HG03196 (cell line): ENCODE measurements around the gene DET1.

ENCODE experiments used
- ATAC-seq: cut with Tn5 transposase; IDR thresholded peaks from one replicate; pipeline ENCODE4 v1.9.1; 2021; ENCODE audit not compliant: unreplicated experiment

The DET1 gene

DNA sequence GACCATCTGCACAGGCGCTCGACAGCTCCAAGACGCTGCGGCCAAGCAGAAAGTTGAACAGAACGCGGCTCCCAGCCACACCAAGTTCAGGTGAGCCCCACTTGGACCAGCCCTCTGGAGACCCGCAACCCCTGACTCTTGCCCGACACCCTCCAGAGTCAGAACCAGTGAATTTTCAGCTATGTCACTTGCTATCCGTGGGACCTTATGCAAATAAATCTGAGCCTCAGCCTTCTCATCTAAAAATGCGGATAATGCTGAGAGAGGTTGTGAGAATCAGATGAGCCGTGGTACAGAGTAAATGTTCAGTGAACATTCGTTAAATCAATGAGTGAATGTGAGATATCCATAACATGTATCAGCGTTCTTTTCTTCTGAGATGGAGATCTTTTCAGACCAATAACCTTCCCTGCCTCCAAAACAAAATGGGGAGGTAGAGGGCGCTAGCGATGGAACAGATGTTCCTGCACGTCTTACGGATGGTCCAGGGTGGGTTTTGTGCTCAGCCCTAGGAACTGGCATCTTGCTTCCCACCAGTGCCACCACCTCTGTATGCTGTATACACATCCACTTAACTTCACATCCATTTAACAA, 78.4 kb downstream of the DET1 start:
- ATAC-seq: no peak

GRCh38 chr15:88467073-88467934, 79.2 kb downstream of the DET1 start, which contains the start of the genes MRPL46 and MRPS11:
Gene MRPL46 (minus strand): TSS chr15:88467388. CDS start chr15:88467377, 11 bp downstream.
Gene MRPS11 (plus strand): TSS chr15:88467708. CDS start chr15:88467718, 10 bp downstream.
- ATAC-seq: peak; percentile 94

DNA sequence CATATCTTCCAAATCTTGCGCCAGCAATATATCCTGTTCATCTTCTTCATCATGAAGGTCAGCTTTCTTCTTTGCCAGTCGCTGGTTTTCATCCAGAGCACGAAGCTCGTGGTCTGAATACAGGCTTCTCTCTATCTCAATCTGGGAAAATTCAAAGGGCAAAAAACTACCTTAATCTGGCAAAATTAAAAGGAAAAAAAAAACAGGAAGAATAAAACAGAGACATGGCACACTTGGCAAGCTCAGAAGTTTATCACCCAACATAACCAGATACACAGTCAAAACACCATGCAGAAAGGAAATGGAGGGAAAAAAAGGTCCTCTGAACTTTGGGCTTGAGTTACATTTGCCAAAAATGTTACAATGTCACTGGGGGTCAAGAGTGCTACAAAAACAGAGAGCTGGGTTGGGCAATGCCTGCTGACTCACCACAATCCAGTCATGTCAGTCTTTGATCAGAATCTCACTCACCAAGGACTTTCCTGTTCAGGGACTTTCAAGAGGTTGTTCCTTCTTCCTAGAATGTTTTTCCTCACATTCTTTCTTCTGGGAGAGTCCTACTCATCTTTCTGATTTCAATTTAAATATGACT, 80.8 kb downstream of the DET1 start:
- ATAC-seq: no peak

DNA sequence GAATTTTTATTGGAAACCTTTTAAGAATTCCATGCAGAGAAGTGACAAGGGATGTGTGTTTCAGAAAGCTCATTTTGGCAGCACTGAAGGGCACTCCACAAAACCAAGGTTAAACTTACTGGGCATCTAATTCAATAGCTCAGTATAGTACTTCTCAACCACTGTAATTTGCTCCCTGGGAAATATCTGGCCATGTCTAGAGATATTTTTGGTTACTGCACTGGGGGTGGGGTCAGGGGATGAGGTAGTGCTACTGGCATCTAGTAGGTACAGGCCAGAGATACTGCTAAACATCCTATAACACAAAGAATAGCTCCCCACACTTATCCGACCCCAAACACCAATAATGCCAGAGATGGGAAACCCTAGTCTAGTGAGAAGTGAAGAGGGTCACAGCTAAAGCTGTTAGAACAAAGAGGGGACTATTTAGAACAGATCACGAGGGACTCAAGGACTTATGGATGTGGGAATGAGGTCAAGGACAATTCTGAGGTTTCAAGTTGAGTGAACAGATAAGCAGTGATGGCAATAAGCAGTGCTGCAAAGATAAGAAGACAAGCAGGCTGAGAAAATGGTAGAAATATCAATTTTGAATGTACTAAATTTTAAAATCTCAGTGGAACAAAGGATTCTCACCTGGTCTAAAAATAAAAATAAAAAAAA, 82.5 kb downstream of the DET1 start:
- ATAC-seq: no peak
